ENCODE measurements around the gene GLT6D1.
"Not testable (repeated sequence)": the region's sequence is repeated elsewhere in the genome, so short reads cannot be mapped to it uniquely, and the experiment has no call there.

GLT6D1 gene

DNA sequence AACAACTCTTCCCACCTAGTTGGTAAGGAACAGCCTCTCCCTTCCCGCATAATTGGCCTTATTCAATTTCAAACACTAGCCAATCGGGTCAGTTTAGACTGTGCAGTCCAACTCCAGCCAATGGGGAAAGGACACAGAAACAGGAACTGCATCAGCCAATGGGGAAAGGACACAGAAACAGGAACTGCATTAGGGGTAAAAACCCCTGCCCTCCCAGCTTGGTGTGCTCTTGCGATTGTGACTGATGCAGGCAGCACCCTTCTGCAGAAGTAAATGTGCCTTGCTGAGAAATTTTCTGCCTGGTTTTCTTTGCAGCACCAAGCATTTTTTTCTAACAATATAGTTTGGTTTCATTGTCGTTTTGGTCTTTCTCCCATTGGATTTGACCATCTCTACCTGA is 8.5 kb upstream of the GLT6D1 start:
- Histone ChIP-seq H3K9ac (ENCODE audit: insufficient read length, low read depth) (no peak overlapping the region), H3K4me1 (ENCODE audit: insufficient read depth, insufficient read length) (peaks cover 3% of the 10 kb centered on the region), H3K4me3 (ENCODE audit: insufficient read length, low read depth) (no peak overlapping the region), H3K9me3 (ENCODE audit: insufficient read depth, low read length) (peaks cover 95% of the 10 kb centered on the region), H3K36me3 (ENCODE audit: insufficient read depth, insufficient read length, low read length) (no peaks in the 10 kb centered on the region), H3K27me3 (ENCODE audit: insufficient read depth, insufficient read length) (no peaks in the 10 kb centered on the region)
- DNase-seq (ENCODE audit: low read depth, low spot score) = no peak
- no peak for TF ChIP-seq SUZ12 (IDR thresholded peaks at IDR 0.05; ENCODE audit: extremely low read depth, insufficient read depth, insufficient read length)
- TF ChIP-seq YY1 (IDR thresholded peaks at IDR 0.05; ENCODE audit: insufficient read depth, insufficient read length) = no peak
- no peak for TF ChIP-seq ZNF274 (IDR thresholded peaks at IDR 0.05; ENCODE audit: low read depth, low read length)

DNA sequence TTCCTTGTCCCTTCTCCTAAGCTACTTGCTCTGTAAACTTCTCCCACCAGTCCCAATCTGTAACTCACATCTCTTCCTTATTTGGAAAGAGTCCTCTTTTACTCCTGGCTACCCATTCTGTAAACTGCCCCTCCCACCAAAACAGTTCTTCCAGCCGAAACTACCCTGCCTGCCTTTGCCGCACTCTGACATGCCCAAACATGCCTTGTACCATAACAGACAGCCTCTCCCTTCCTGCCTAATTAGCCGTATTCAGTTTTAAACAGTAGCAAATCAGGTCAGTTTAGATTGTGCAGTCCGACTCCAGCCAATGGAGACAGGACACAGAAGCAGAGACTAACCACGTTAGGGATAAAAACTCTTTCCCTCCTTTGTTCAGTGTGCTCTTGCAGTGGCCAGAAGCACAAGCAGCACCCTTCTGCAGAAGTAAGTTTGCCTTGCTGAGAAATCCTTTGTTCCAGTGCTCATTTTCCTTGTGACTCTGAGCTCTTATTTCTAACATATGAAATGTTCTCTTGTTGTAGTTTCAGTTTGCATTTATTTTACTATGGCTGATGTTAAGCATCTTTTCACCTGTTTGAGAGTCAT is 5.4 kb upstream of the GLT6D1 start:
- no peak for DNase-seq (ENCODE audit: low read depth, low spot score)
- Histone ChIP-seq H3K36me3 (ENCODE audit: insufficient read depth, insufficient read length, low read length) (no peaks in the 10 kb centered on the region), H3K4me3 (ENCODE audit: insufficient read length, low read depth) (no peak overlapping the region), H3K4me1 (ENCODE audit: insufficient read depth, insufficient read length) (no peaks in the 10 kb centered on the region), H3K9ac (ENCODE audit: insufficient read length, low read depth) (no peak overlapping the region), H3K27me3 (ENCODE audit: insufficient read depth, insufficient read length) (no peaks in the 10 kb centered on the region), H3K9me3 (ENCODE audit: insufficient read depth, low read length) (peaks cover 66% of the 10 kb centered on the region)
- TF ChIP-seq YY1 (IDR thresholded peaks at IDR 0.05; ENCODE audit: insufficient read depth, insufficient read length) (no peak), SUZ12 (IDR thresholded peaks at IDR 0.05; ENCODE audit: extremely low read depth, insufficient read depth, insufficient read length) (no peak), ZNF274 (IDR thresholded peaks at IDR 0.05; ENCODE audit: low read depth, low read length) (no peak)

DNA sequence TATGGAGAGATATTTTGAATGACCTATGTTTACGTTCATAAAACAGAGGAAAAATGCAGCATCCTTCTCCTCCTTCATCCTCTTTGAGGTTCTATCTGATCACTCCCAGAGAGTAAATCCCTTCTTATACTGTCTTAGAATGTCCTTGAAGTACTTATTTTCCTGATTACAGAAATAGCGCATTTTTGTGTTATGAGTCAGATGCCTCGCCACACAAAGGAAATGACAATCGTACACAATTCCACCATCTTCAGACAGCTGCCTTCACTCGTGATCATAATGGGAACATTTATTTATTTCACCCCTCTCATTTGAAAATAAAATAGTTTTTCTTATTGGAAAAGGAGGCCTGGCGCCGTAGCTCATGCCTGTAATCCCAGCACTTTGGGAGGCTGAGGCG is 2.4 kb upstream of the GLT6D1 start:
- H3K9ac ChIP-seq (ENCODE audit: insufficient read length, low read depth) = no peak overlapping the region
- peaks cover 53% of the 10 kb centered on the region for H3K9me3 ChIP-seq (ENCODE audit: insufficient read depth, low read length)
- no peak overlapping the region for H3K4me3 ChIP-seq (ENCODE audit: insufficient read length, low read depth)
- TF ChIP-seq ZNF274 (IDR thresholded peaks at IDR 0.05; ENCODE audit: low read depth, low read length) (no peak), YY1 (IDR thresholded peaks at IDR 0.05; ENCODE audit: insufficient read depth, insufficient read length) (no peak), SUZ12 (IDR thresholded peaks at IDR 0.05; ENCODE audit: extremely low read depth, insufficient read depth, insufficient read length) (no peak)
- H3K4me1 ChIP-seq (ENCODE audit: insufficient read depth, insufficient read length) = no peaks in the 10 kb centered on the region
- H3K36me3 ChIP-seq (ENCODE audit: insufficient read depth, insufficient read length, low read length) = no peaks in the 10 kb centered on the region
- no peak for DNase-seq (ENCODE audit: low read depth, low spot score)
- H3K27me3 ChIP-seq (ENCODE audit: insufficient read depth, insufficient read length) = no peaks in the 10 kb centered on the region

DNA sequence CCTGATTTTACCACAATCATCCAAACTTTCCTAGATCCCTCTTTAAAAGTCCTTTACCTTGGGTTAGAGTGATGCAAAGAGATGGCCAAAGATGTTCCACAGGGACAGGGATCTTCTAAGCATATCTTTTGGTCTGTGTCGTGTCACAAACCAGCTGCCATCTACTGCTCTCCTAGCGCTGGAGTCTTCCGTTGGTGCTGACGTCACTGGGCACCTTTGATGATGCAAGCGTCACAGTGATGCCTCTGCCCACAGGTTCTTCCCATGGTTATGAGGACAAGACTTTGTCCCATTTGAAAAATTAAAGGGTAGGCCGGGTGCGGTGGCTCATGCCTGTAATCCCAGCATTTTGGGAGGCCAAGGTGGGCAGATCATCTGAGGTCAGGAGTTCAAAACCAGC is 1.7 kb upstream of the GLT6D1 start:
- no peak overlapping the region for H3K4me3 ChIP-seq (ENCODE audit: insufficient read length, low read depth)

DNA sequence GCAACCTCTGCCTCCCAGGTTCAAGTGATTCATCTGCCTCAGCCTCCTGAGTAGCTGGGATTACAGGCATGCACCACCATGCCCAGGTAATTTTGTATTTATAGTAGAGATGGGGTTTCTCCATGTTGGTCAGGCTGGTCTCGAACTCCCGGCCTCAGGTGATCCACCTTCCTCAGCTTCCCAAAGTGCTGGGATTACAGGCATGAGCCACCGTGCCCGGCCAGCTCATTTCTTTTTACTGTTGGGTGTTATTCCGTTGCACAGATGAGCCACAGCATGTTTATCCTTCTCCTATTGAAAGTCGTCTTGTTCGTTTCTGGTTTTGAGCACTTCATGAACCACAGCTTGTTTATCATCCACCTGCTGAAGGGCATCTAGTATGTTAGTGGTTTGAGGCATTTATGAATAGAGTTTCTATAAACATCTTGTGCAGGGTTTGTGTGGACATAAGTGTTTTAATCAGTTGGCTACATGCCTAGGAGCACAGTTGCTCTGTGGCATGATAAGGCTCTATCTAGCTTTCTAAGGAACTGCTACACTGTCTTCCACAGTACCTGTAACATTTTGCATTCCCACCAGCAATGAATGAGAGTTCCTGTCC is 2.3 kb downstream of the GLT6D1 start:
- DNase-seq (ENCODE audit: low read depth, low spot score); H3K9ac ChIP-seq (ENCODE audit: insufficient read length, low read depth); H3K4me3 ChIP-seq (ENCODE audit: insufficient read length, low read depth); H3K36me3 ChIP-seq (ENCODE audit: insufficient read depth, insufficient read length, low read length); H3K27me3 ChIP-seq (ENCODE audit: insufficient read depth, insufficient read length); H3K4me1 ChIP-seq (ENCODE audit: insufficient read depth, insufficient read length): not testable (repeated sequence)
- peaks cover 29% of the 10 kb centered on the region; the same call in 1 of the 2 replicates for H3K9me3 ChIP-seq (ENCODE audit: insufficient read depth, low read length)

More for the DNA sequence above, 1.7 kb upstream of the GLT6D1 start:
- Histone ChIP-seq H3K9ac (ENCODE audit: insufficient read length, low read depth) (no peak overlapping the region), H3K4me1 (ENCODE audit: insufficient read depth, insufficient read length) (no peaks in the 10 kb centered on the region), H3K27me3 (ENCODE audit: insufficient read depth, insufficient read length) (no peaks in the 10 kb centered on the region), H3K9me3 (ENCODE audit: insufficient read depth, low read length) (peaks cover 46% of the 10 kb centered on the region), H3K36me3 (ENCODE audit: insufficient read depth, insufficient read length, low read length) (no peaks in the 10 kb centered on the region)
- DNase-seq (ENCODE audit: low read depth, low spot score) = no peak
- TF ChIP-seq YY1 (IDR thresholded peaks at IDR 0.05; ENCODE audit: insufficient read depth, insufficient read length) = no peak
- TF ChIP-seq SUZ12 (IDR thresholded peaks at IDR 0.05; ENCODE audit: extremely low read depth, insufficient read depth, insufficient read length) = no peak
- TF ChIP-seq ZNF274 (IDR thresholded peaks at IDR 0.05; ENCODE audit: low read depth, low read length) = no peak

DNA sequence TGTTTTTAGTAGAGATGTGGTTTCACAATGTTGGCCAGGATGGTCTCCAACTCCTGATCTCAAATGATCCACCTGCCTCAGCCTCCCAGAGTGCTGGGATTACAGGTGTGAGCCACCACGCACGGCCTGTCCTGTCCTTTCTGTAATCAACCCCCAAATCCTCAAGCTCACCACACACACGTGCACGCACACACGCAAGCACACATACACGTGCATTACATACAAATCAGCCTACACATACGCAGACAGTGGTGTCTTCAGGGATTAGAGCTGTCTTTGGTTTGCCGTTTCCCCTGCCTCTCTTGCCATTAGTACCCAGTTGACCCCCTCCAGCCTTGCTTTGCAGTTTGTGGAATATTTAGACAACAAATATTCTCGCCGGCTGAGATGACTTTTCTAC is 6.5 kb downstream of the GLT6D1 start:
- Histone ChIP-seq H3K36me3 (ENCODE audit: insufficient read depth, insufficient read length, low read length) (no peaks in the 10 kb centered on the region), H3K9me3 (ENCODE audit: insufficient read depth, low read length) (peaks cover 33% of the 10 kb centered on the region), H3K9ac (ENCODE audit: insufficient read length, low read depth) (no peak overlapping the region), H3K4me3 (ENCODE audit: insufficient read length, low read depth) (no peak overlapping the region), H3K27me3 (ENCODE audit: insufficient read depth, insufficient read length) (no peaks in the 10 kb centered on the region), H3K4me1 (ENCODE audit: insufficient read depth, insufficient read length) (no peaks in the 10 kb centered on the region)
- DNase-seq (ENCODE audit: low read depth, low spot score) = no peak
- TF ChIP-seq ZNF274 (IDR thresholded peaks at IDR 0.05; ENCODE audit: low read depth, low read length) (no peak), YY1 (IDR thresholded peaks at IDR 0.05; ENCODE audit: insufficient read depth, insufficient read length) (no peak), SUZ12 (IDR thresholded peaks at IDR 0.05; ENCODE audit: extremely low read depth, insufficient read depth, insufficient read length) (no peak)

DNA sequence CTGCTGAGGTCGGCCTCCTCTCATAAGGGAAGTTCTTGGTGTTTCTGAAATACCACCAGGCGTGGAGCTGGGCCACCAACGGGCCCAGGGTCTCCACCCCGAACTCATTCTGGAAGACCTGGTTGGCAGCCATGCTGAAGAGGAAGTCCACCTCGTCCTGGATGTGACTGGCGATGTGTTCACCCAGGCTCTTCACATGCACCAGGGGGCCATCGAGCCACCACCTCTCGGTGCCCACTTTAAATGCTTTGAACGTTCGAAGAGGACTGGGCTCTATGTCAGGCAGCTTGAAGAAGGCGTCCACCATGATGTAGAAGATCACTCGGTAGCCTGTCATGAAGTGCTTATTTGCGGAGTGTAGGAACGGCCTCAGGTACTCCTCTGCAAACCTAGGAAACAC is 15.1 kb downstream of the GLT6D1 start:
- TF ChIP-seq SUZ12 (IDR thresholded peaks at IDR 0.05; ENCODE audit: extremely low read depth, insufficient read depth, insufficient read length) = no peak
- no peak for TF ChIP-seq ZNF274 (IDR thresholded peaks at IDR 0.05; ENCODE audit: low read depth, low read length)
- no peak for TF ChIP-seq YY1 (IDR thresholded peaks at IDR 0.05; ENCODE audit: insufficient read depth, insufficient read length)
- H3K36me3 ChIP-seq (ENCODE audit: insufficient read depth, insufficient read length, low read length) = no peaks in the 10 kb centered on the region
- H3K9me3 ChIP-seq (ENCODE audit: insufficient read depth, low read length) = peaks cover 18% of the 10 kb centered on the region
- H3K4me1 ChIP-seq (ENCODE audit: insufficient read depth, insufficient read length) = no peaks in the 10 kb centered on the region
- no peak for DNase-seq (ENCODE audit: low read depth, low spot score)
- no peak overlapping the region for H3K9ac ChIP-seq (ENCODE audit: insufficient read length, low read depth)
- H3K4me3 ChIP-seq (ENCODE audit: insufficient read length, low read depth) = no peak overlapping the region
- no peaks in the 10 kb centered on the region for H3K27me3 ChIP-seq (ENCODE audit: insufficient read depth, insufficient read length)
